K562 treated with DMSO at 1 percent for 48 hours (cell line): ENCODE data around the gene DHX29. TPM values are rescaled to one million over a fixed set of nuclear protein-coding genes. Genes with fewer than 3 reads are reported as not detected.

Experiments
- total RNA-seq: library from RNA; unstranded; fragments of 300-600 nt; gene quantifications from 2 replicates; pipeline ENCODE4 v1.2.3, GENCODE V29; 2022; ENCODE audit warnings: low replicate concordance; ENCODE audit errors: extremely low read depth

Gene DHX29
- not detected in 2 replicates for total RNA-seq

GRCh38 chr5:55307383-55308253 is at the start of gene DHX29, which contains the start of gene MTREX:
Gene DHX29, minus strand, starts transcription at chr5:55307694. Its CDS starts 121 bp downstream, at chr5:55307573.
Gene MTREX, plus strand, starts transcription at chr5:55307989. Its CDS starts 25 bp downstream, at chr5:55308014.

GRCh38 chr5:55232985-55233928 is 74.2 kb downstream of the DHX29 start, which contains the start of gene CCNO:
Gene CCNO, minus strand, starts transcription at chr5:55233608. Its CDS starts 85 bp downstream, at chr5:55233523.

GRCh38 chr5:55226934-55227663 is 80.4 kb downstream of the DHX29 start, which contains the start of gene MCIDAS:
Gene MCIDAS, minus strand, starts transcription at chr5:55227315. Its CDS starts 177 bp downstream, at chr5:55227138.

Other genes starting within 250 kb of the DHX29 start
- not detected in 2 replicates for gene GZMA, start 205.0 kb downstream of the DHX29 start, total RNA-seq
- gene GPX8, start 147.5 kb downstream of the DHX29 start, total RNA-seq, result not detected in 2 replicates
- gene CDC20B, start 134.5 kb downstream of the DHX29 start, total RNA-seq, result not detected in 2 replicates
- not detected in 2 replicates for gene MCIDAS, start 80.4 kb downstream of the DHX29 start, total RNA-seq
- not detected in 2 replicates for gene CCNO, start 74.1 kb downstream of the DHX29 start, total RNA-seq
- gene MTREX, start 295 bp upstream of the DHX29 start, total RNA-seq, result not detected in 2 replicates
- not detected in 2 replicates for gene PLPP1, start 227.3 kb upstream of the DHX29 start, total RNA-seq